Middle frontal gyrus (tissue), 1 donor: ENCODE measurements around the gene MCAM.

Source experiments
- DNase-seq: peaks from one replicate; pipeline ENCODE4 v3.0.0-alpha.2; 2015; ENCODE audit warnings: low spot score; ENCODE audit errors: extremely low spot score

MCAM gene

GRCh38 chr11:119266517-119267255, 50.2 kb downstream of the MCAM start:
- no peak for DNase-seq

GRCh38 chr11:119266063-119266462, 50.9 kb downstream of the MCAM start:
- no peak for DNase-seq

- no peak for DNase-seq
These were observed 53.5 kb downstream of the MCAM start for GRCh38 chr11:119263352-119263940.

GRCh38 chr11:119262668-119263351, 54.1 kb downstream of the MCAM start:
- DNase-seq = no peak

GRCh38 chr11:119258983-119259382, 57.9 kb downstream of the MCAM start:
- no peak for DNase-seq
